Body of pancreas (tissue), 4 donors: ENCODE results near the gene IWS1.

Experiments used
- CTCF ChIP-seq, 7 experiments: fragments of 450-650 bp in 4 of 7; fragments of 200-600 bp in 3 of 7; sonication (generic) in 3 of 7; IDR thresholded peaks; one replicate each; pipeline ENCODE4 v1.5.1; 2016 to 2019; ENCODE audit warnings: antibody characterized with exemption in 7 of 7
- POLR2A ChIP-seq, 3 donors: fragments of 450-650 bp; IDR thresholded peaks; one replicate each; pipeline ENCODE4 v1.6.1; 2016; ENCODE audit warnings: antibody characterized with exemption in 3 of 3, mild to moderate bottlenecking in 2 of 3

DNA sequence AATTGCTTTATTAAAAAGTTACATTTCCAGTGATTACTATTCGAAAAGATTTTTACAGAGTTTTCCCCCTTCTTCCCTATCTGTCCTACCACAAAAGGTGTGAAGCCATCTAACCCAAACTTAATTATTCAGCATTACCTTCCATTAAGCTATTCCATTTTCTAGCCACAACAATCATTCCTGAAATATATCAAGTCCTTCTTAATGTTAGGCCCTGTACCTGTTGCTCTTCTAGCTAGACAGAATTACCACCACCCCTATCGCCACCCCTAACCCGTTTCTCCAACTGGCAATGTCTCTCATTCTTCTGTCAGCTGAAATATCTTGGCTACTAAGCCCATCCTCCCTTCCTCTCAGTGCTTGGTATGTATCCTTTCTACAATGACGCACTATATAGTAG, 13.9 kb downstream of the IWS1 start:
- TF ChIP-seq CTCF (IDR thresholded peaks at IDR 0.05) = no peak
- no peak for TF ChIP-seq POLR2A (IDR thresholded peaks at IDR 0.05)
